ENCODE measurements around the gene ARL4C.

Gene ARL4C

GRCh38 chr2:234496835-234497593 is at the start of gene ARL4C:
Gene ARL4C (minus strand): TSS chr2:234497081. CDS start chr2:234496586, 495 bp downstream.
- DNase-seq (ENCODE audit: low read depth, low spot score) = peak; percentile 93

- DNase-seq (ENCODE audit: low read depth, low spot score) = peak; percentile 86
These were observed 48.1 kb upstream of the ARL4C start for GRCh38 chr2:234544659-234545611.

GRCh38 chr2:234542742-234543141 is 45.9 kb upstream of the ARL4C start:
- DNase-seq (ENCODE audit: low read depth, low spot score) = no peak

- no peak for DNase-seq (ENCODE audit: low read depth, low spot score)
These were observed 41.0 kb upstream of the ARL4C start for GRCh38 chr2:234537929-234538328.

GRCh38 chr2:234536178-234536965 is 39.5 kb upstream of the ARL4C start:
- DNase-seq (ENCODE audit: low read depth, low spot score) = no peak

- DNase-seq (ENCODE audit: low read depth, low spot score) = no peak
These were observed 38.6 kb upstream of the ARL4C start for GRCh38 chr2:234535464-234535863.

GRCh38 chr2:234534515-234534914 is 37.6 kb upstream of the ARL4C start:
- DNase-seq (ENCODE audit: low read depth, low spot score) = no peak

GRCh38 chr2:234533626-234534025 is 36.7 kb upstream of the ARL4C start:
- no peak for DNase-seq (ENCODE audit: low read depth, low spot score)

GRCh38 chr2:234528410-234529148 is 31.7 kb upstream of the ARL4C start:
- no peak for DNase-seq (ENCODE audit: low read depth, low spot score)

- no peak for DNase-seq (ENCODE audit: low read depth, low spot score)
These were observed 29.8 kb upstream of the ARL4C start for GRCh38 chr2:234526711-234527110.

GRCh38 chr2:234521536-234521935 is 24.7 kb upstream of the ARL4C start:
- DNase-seq (ENCODE audit: low read depth, low spot score) = no peak

GRCh38 chr2:234518986-234519642 is 22.2 kb upstream of the ARL4C start:
- no peak for DNase-seq (ENCODE audit: low read depth, low spot score)

- DNase-seq (ENCODE audit: low read depth, low spot score) = no peak
These were observed 21.1 kb upstream of the ARL4C start for GRCh38 chr2:234517971-234518370.

- no peak for DNase-seq (ENCODE audit: low read depth, low spot score)
These were observed 18.2 kb upstream of the ARL4C start for GRCh38 chr2:234514873-234515638.

GRCh38 chr2:234514099-234514498 is 17.2 kb upstream of the ARL4C start:
- no peak for DNase-seq (ENCODE audit: low read depth, low spot score)

- peak; percentile 75 for DNase-seq (ENCODE audit: low read depth, low spot score)
These were observed 16.2 kb upstream of the ARL4C start for GRCh38 chr2:234512884-234513669.

- no peak for DNase-seq (ENCODE audit: low read depth, low spot score)
These were observed 6.0 kb upstream of the ARL4C start for GRCh38 chr2:234502919-234503285.

GRCh38 chr2:234502285-234502918 is 5.5 kb upstream of the ARL4C start:
- DNase-seq (ENCODE audit: low read depth, low spot score) = peak; percentile 82

Data from astrocyte of the hippocampus (primary cell).